Measurements from ENCODE around the gene RAB7A.

GRCh38 chr3:128679338-128679737 is 46.6 kb upstream of the RAB7A start:
- no peak for TF ChIP-seq EZH2 (IDR thresholded peaks at IDR 0.05; ENCODE audit: low read length)
- TF ChIP-seq, protein P1, sequence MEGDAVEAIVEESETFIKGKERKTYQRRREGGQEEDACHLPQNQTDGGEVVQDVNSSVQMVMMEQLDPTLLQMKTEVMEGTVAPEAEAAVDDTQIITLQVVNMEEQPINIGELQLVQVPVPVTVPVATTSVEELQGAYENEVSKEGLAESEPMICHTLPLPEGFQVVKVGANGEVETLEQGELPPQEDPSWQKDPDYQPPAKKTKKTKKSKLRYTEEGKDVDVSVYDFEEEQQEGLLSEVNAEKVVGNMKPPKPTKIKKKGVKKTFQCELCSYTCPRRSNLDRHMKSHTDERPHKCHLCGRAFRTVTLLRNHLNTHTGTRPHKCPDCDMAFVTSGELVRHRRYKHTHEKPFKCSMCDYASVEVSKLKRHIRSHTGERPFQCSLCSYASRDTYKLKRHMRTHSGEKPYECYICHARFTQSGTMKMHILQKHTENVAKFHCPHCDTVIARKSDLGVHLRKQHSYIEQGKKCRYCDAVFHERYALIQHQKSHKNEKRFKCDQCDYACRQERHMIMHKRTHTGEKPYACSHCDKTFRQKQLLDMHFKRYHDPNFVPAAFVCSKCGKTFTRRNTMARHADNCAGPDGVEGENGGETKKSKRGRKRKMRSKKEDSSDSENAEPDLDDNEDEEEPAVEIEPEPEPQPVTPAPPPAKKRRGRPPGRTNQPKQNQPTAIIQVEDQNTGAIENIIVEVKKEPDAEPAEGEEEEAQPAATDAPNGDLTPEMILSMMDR (optimal IDR thresholded peaks at IDR 0.05 in 1 of 3, IDR thresholded peaks at IDR 0.05 in 1 of 3, conservative IDR thresholded peaks at IDR 0.05 in 1 of 3; ENCODE audit: extremely low read depth in 1 of 3, insufficient read depth in 2 of 3, low read length in 3 of 3): no peak
